GM12878 (cell line): Measurements from ENCODE around the gene RBM8A. TPM values are rescaled to one million over a fixed set of nuclear protein-coding genes. Genes with fewer than 3 reads are reported as not detected.

ENCODE experiments used
- ATAC-seq: fragments of 200-7000 bp; cut with Tn5 transposase; 3 replicates; pipeline ENCODE4 v1.9.1; 2020; ENCODE audit warnings: mild to moderate bottlenecking, moderate library complexity
- BruUV-seq: library from RNA; stranded (reverse); fragments of 400-500 nt; replicated peaks from 2 replicates; lab custom pipeline; 2021; lab: Mats Ljungman, UMichigan
- CTCF ChIA-PET: fragments of 300-600 bp; sonication (Branson Sonifier 250); formaldehyde crosslinking; extraction: SDS; loops from one replicate; lab custom pipeline; 2021; ENCODE audit warnings: inconsistent platforms; lab: Yijun Ruan, JAX
- POLR2A ChIA-PET: fragments of 350-600 bp; formaldehyde crosslinking; extraction: SDS; loops from one replicate; lab custom pipeline; 2021; ENCODE audit warnings: inconsistent platforms; lab: Charles Lee
- RAD21 ChIA-PET: fragments of 300-600 bp; sonication (Branson Sonifier 250); formaldehyde crosslinking; loops from one replicate; lab custom pipeline; 2023; ENCODE audit warnings: antibody characterized with exemption; ENCODE audit not compliant: unreplicated experiment; lab: Charles Lee
- SMC1A ChIA-PET: fragments of 300-600 bp; sonication (Branson Sonifier 250); formaldehyde crosslinking; loops from one replicate; lab custom pipeline; 2023; ENCODE audit not compliant: unreplicated experiment, uncharacterized antibody; lab: Charles Lee
- DNase-seq: peaks from one replicate; pipeline ENCODE4 v3.0.0-alpha.2; 2011; ENCODE audit warnings: low read depth, low spot score
- FAIRE-seq: peaks from 3 replicates; lab custom pipeline; 2011; peaks lifted over from hg19 to GRCh38; lab: Jason Lieb, UNC
- H2AFZ ChIP-seq: 2 replicates; pipeline ENCODE4 v1.6.0; 2011; ENCODE audit warnings: low read depth, low read length, control low read depth; ENCODE audit not compliant: control insufficient read depth
- H3K27ac ChIP-seq: 2 replicates; pipeline ENCODE4 v1.5.1; 2011; ENCODE audit warnings: control low read depth; ENCODE audit not compliant: control insufficient read depth, insufficient read depth
- H3K27me3 ChIP-seq, 2 experiments: replicated peaks in 1 of 2; 2 replicates each; pipeline versions ENCODE4 v1.6.0 to v1.6.1; 2011; ENCODE audit warnings: low read length in 1 of 2; ENCODE audit not compliant: control insufficient read depth in 2 of 2, insufficient read depth in 2 of 2
- H3K36me3 ChIP-seq, 2 experiments: 2 replicates each; pipeline ENCODE4 v1.5.1; 2011; ENCODE audit warnings: low read length in 1 of 2; ENCODE audit not compliant: control insufficient read depth in 2 of 2, insufficient read depth in 2 of 2
- H3K4me1 ChIP-seq: 2 replicates; pipeline ENCODE4 v1.6.1; 2011; ENCODE audit warnings: mild to moderate bottlenecking, low read length, moderate library complexity, mixed read lengths; ENCODE audit not compliant: control insufficient read depth, insufficient read depth
- H3K4me2 ChIP-seq: 2 replicates; pipeline ENCODE4 v1.6.0; 2011; ENCODE audit warnings: control low read depth; ENCODE audit not compliant: control insufficient read depth, insufficient read depth
- H3K4me3 ChIP-seq: fragments of 200-600 bp; sonication (generic); 2 replicates; pipeline ENCODE4 v1.5.1; 2016
- H3K79me2 ChIP-seq: 2 replicates; pipeline ENCODE4 v1.6.0; 2011; ENCODE audit warnings: low read length; ENCODE audit not compliant: control insufficient read depth, insufficient read depth
- H3K9ac ChIP-seq: 2 replicates; pipeline ENCODE4 v1.8.0; 2011; ENCODE audit warnings: low read length, control low read depth, mixed read lengths; ENCODE audit not compliant: control insufficient read depth, insufficient read depth
- H3K9me3 ChIP-seq: replicated peaks from 3 replicates; pipeline ENCODE4 v1.5.1; 2011; ENCODE audit warnings: mild to moderate bottlenecking, low read length; ENCODE audit not compliant: control insufficient read depth, insufficient read depth
- H4K20me1 ChIP-seq: 2 replicates; pipeline ENCODE4 v1.6.0; 2011; ENCODE audit not compliant: control insufficient read depth, insufficient read depth
- CEBPB ChIP-seq, 2 experiments: fragments of 150-350 bp in 1 of 2; IDR thresholded peaks; 2 replicates each; pipeline ENCODE4 v1.6.1; 2012 to 2014; ENCODE audit warnings: low read depth in 2 of 2, low read length in 2 of 2, borderline replicate concordance in 1 of 2, inconsistent platforms in 1 of 2
- CHD2 ChIP-seq: IDR thresholded peaks from 2 replicates; pipeline ENCODE4 v1.6.1; 2011; ENCODE audit warnings: low read depth, low read length, improper control_type of control experiment, borderline replicate concordance
- ELK1 ChIP-seq: IDR thresholded peaks from 2 replicates; pipeline ENCODE4 v1.6.1; 2012; ENCODE audit warnings: low read depth, low read length, improper control_type of control experiment
- ESRRA ChIP-seq: IDR thresholded peaks from 2 replicates; pipeline ENCODE4 v1.6.1; 2012; ENCODE audit warnings: mild to moderate bottlenecking, low read length, improper control_type of control experiment
- IRF4 ChIP-seq: IDR thresholded peaks from 2 replicates; pipeline ENCODE4 v1.6.1; 2011; ENCODE audit warnings: low read depth, low read length
- LARP7 ChIP-seq: fragments of 450-650 bp; IDR thresholded peaks from 2 replicates; pipeline ENCODE4 v1.6.1; 2017; ENCODE audit warnings: mild to moderate bottlenecking
- MYB ChIP-seq: fragments of 150-350 bp; IDR thresholded peaks from 2 replicates; pipeline ENCODE4 v1.6.1; 2014; ENCODE audit warnings: mild to moderate bottlenecking, low read depth, low read length, borderline replicate concordance
- RAD51 ChIP-seq: fragments of 450-650 bp; IDR thresholded peaks from 2 replicates; pipeline ENCODE4 v1.6.1; 2016; ENCODE audit warnings: moderate library complexity, mild to moderate bottlenecking, inconsistent platforms
- ZNF24 ChIP-seq: fragments of 450-650 bp; IDR thresholded peaks from 2 replicates; pipeline ENCODE4 v1.6.1; 2017; ENCODE audit warnings: antibody characterized with exemption, mild to moderate bottlenecking
- WGBS: methylation state at CpG from one replicate; pipeline ENCODE4 v1.1.6; 2016; ENCODE audit warnings: low lambda C conversion rate; ENCODE audit not compliant: insufficient replicate concordance, insufficient coverage; ENCODE audit errors: missing lambda C conversion rate; 5-methylcytosine and 5-hydroxymethylcytosine counted together
- in situ Hi-C: fragments of 300-500 bp; cut with MboI; formaldehyde crosslinking; loops from 9 replicates; pipeline ENCODE4 v1.14.3; 2018; ENCODE audit warnings: mixed read lengths
- intact Hi-C: fragments of 100-400 bp; cut with micrococcal nuclease; formaldehyde crosslinking; loops from one replicate; pipeline ENCODE4 v1.14.2; 2022; ENCODE audit not compliant: unreplicated experiment
- polyA plus RNA-seq, 11 experiments: library from polyadenylated mRNA; depleted of rRNA in 4 of 11; unstranded in 6 of 11; stranded (reverse) in 5 of 11; fragments of >200 nt; fragmentation: Nextera tagmentation in 4 of 11; fragmentation: Illumina TruSeq in 1 of 11; extraction: Ambion mirVana in 4 of 11; extraction: Trizol in 1 of 11; gene quantifications; 1 replicate in 1 of 11; 2 replicates in 10 of 11; pipeline versions ENCODE4 v1.2.1 to v1.2.3, GENCODE V29; 2011 to 2016; ENCODE audit warnings: inconsistent platforms in 2 of 11, missing spikeins in 2 of 11, low read depth in 1 of 11
- total RNA-seq, 4 experiments: library from RNA; depleted of rRNA in 3 of 4; stranded (reverse); fragments of >200 nt in 3 of 4; fragmentation: Illumina TruSeq in 1 of 4; extraction: Trizol in 1 of 4; gene quantifications; 2 replicates each; pipeline versions ENCODE4 v1.2.1 to v1.2.3, GENCODE V29; 2013 to 2021
- TF ChIP-seq, protein P1 (sequence below): IDR thresholded peaks from 2 replicates; pipeline ENCODE4 v1.6.1; 2011; ENCODE audit warnings: borderline replicate concordance, low read depth, mild to moderate bottlenecking, moderate library complexity, low read length; ENCODE audit not compliant: insufficient read depth, poor library complexity, severe bottlenecking
- TF ChIP-seq, protein P2 (sequence below): fragments of 450-650 bp; formaldehyde crosslinking; IDR thresholded peaks from 2 replicates; pipeline ENCODE4 v1.4.0; 2020; ENCODE audit warnings: mild to moderate bottlenecking, moderate library complexity

RBM8A gene
- total and polyA plus RNA-seq, 10 of the 15 experiments (the other 5 are each of a cell fraction or from before 2014, with no cell fraction given) = 110 to 1,248 (median 248) TPM

- FAIRE-seq = no peak
- WGBS = 95% methylated on average over 3 of the region's 3 CpGs
- H3K4me1 ChIP-seq = no peaks in the 10 kb centered on the region
- ChIA-PET POLR2A (interaction anchor here (1.8 kb wide), 1 partner anchor 17 kb away, joined by 5 read pairs; the partner anchor contains the start of gene RBM8A), SMC1A (interaction anchor here (1.5 to 1.6 kb wide), 2 partner anchors 11 to 13 kb away, joined by 3 to 6 read pairs; partner anchors contain the start of gene LIX1L), RAD21 (no interaction called here), CTCF (interaction anchor here (0.7 to 1.2 kb wide), 2 partner anchors 17 to 97 kb away, joined by 3 read pairs; partner anchors contain the start of gene RBM8A)
- H4K20me1 ChIP-seq = no peaks in the 10 kb centered on the region
- no peaks in the 10 kb centered on the region for H3K9me3 ChIP-seq
- BruUV-seq = no TSS peak
- ATAC-seq = no peak
- no peak for TF ChIP-seq CHD2
- no peak for TF ChIP-seq ELK1
- TF ChIP-seq CEBPB (IDR thresholded peaks at IDR 0.05; ENCODE audit: borderline replicate concordance in 1 of 2, low read depth in 2 of 2, low read length in 2 of 2) = no peak
- TF ChIP-seq MYB = no peak
- no peak for TF ChIP-seq ESRRA
- H3K27me3 ChIP-seq = no peaks in the 10 kb centered on the region
- peaks cover 0 to 10% of the 10 kb centered on the region in 2 experiments; a peak in 2 of 4 replicates for H3K36me3 ChIP-seq
- no peak for DNase-seq
- no peak overlapping the region for H2AFZ ChIP-seq
- H3K27ac ChIP-seq = no peak overlapping the region
- no peak overlapping the region for H3K4me3 ChIP-seq
- no peaks in the 10 kb centered on the region for H3K79me2 ChIP-seq
- intact Hi-C loops = no loop called here
- in situ Hi-C loops = no loop called here
- no peak overlapping the region for H3K4me2 ChIP-seq
- H3K9ac ChIP-seq = no peak overlapping the region
These were observed 17.2 kb upstream of the RBM8A start for GRCh38 chr1:145944532-145944931.

DNA sequence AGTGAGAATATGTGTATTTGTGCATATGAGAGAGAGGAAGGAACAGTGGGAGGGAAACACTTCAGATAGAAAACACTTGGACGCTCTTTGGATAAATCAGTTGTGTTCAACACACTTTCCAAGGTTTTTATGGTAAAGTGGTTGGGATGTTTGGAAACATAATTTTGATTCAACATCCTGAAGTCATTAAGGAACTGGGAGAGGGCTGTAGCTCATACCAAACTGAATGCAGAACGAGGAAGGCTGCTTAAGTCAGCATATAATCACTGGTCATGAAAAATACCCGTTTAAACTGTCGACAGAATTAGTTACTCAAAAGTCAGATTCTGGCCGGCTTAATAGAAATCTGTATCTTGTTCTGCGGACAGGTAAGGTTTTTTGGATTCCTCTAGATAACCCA lies 15.6 kb upstream of the RBM8A start:
- Histone ChIP-seq H3K4me1 (no peaks in the 10 kb centered on the region), H3K36me3 (peaks cover 0 to 10% of the 10 kb centered on the region in 2 experiments; a peak in 2 of 4 replicates), H3K4me3 (no peak overlapping the region), H2AFZ (no peak overlapping the region), H3K27me3 (no peaks in the 10 kb centered on the region), H3K27ac (no peak overlapping the region), H4K20me1 (no peaks in the 10 kb centered on the region), H3K4me2 (no peak overlapping the region), H3K9ac (no peak overlapping the region), H3K9me3 (no peaks in the 10 kb centered on the region), H3K79me2 (no peaks in the 10 kb centered on the region)
- ATAC-seq (no peak), DNase-seq (no peak), FAIRE-seq (no peak)
- ChIA-PET POLR2A (interaction anchor here (1.2 to 1.8 kb wide), 2 partner anchors 15 to 23 kb away, joined by 4 to 5 read pairs; partner anchors contain the start of gene RBM8A), CTCF (interaction anchor here (0.7 to 3.0 kb wide), 3 partner anchors 9 to 15 kb away, joined by 3 to 12 read pairs (median 5); partner anchors contain the start of genes LIX1L and RBM8A), RAD21 (no interaction called here), SMC1A (interaction anchor here (1.1 to 1.9 kb wide), 3 partner anchors 9 to 13 kb away, joined by 3 to 6 read pairs (median 4); no protein-coding TSS in a partner anchor)
- BruUV-seq = no TSS peak
- in situ Hi-C loops = no loop called here
- intact Hi-C loops = no loop called here
- 100% methylated on average over 6 of the region's 6 CpGs for WGBS
- TF ChIP-seq, protein P1, sequence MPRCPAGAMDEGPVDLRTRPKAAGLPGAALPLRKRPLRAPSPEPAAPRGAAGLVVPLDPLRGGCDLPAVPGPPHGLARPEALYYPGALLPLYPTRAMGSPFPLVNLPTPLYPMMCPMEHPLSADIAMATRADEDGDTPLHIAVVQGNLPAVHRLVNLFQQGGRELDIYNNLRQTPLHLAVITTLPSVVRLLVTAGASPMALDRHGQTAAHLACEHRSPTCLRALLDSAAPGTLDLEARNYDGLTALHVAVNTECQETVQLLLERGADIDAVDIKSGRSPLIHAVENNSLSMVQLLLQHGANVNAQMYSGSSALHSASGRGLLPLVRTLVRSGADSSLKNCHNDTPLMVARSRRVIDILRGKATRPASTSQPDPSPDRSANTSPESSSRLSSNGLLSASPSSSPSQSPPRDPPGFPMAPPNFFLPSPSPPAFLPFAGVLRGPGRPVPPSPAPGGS = no peak
- TF ChIP-seq LARP7 (no peak), RAD51 (no peak), IRF4 (no peak), ZNF24 (no peak)
- TF ChIP-seq, protein P2, sequence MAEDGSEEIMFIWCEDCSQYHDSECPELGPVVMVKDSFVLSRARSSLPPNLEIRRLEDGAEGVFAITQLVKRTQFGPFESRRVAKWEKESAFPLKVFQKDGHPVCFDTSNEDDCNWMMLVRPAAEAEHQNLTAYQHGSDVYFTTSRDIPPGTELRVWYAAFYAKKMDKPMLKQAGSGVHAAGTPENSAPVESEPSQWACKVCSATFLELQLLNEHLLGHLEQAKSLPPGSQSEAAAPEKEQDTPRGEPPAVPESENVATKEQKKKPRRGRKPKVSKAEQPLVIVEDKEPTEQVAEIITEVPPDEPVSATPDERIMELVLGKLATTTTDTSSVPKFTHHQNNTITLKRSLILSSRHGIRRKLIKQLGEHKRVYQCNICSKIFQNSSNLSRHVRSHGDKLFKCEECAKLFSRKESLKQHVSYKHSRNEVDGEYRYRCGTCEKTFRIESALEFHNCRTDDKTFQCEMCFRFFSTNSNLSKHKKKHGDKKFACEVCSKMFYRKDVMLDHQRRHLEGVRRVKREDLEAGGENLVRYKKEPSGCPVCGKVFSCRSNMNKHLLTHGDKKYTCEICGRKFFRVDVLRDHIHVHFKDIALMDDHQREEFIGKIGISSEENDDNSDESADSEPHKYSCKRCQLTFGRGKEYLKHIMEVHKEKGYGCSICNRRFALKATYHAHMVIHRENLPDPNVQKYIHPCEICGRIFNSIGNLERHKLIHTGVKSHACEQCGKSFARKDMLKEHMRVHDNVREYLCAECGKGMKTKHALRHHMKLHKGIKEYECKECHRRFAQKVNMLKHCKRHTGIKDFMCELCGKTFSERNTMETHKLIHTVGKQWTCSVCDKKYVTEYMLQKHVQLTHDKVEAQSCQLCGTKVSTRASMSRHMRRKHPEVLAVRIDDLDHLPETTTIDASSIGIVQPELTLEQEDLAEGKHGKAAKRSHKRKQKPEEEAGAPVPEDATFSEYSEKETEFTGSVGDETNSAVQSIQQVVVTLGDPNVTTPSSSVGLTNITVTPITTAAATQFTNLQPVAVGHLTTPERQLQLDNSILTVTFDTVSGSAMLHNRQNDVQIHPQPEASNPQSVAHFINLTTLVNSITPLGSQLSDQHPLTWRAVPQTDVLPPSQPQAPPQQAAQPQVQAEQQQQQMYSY = no peak
